GM21360 (cell line): ENCODE results near the gene NME3.

Experiments used
- ATAC-seq: cut with Tn5 transposase; IDR thresholded peaks from one replicate; pipeline ENCODE4 v1.9.1; 2021; ENCODE audit warnings: mild to moderate bottlenecking, moderate library complexity; ENCODE audit not compliant: unreplicated experiment

Gene NME3

GRCh38 chr16:1781758-1782407 lies 10.5 kb upstream of the NME3 start:
- no peak for ATAC-seq

GRCh38 chr16:1781254-1781653 lies 9.9 kb upstream of the NME3 start:
- ATAC-seq, result no peak

GRCh38 chr16:1780677-1781072 lies 9.3 kb upstream of the NME3 start:
- ATAC-seq, result no peak

- ATAC-seq, result no peak
Observed at GRCh38 chr16:1779741-1780676, 8.7 kb upstream of the NME3 start.

GRCh38 chr16:1779234-1779701 lies 7.9 kb upstream of the NME3 start:
- no peak for ATAC-seq

GRCh38 chr16:1778200-1779179 lies 7.1 kb upstream of the NME3 start:
- no peak for ATAC-seq

- no peak for ATAC-seq
Observed at GRCh38 chr16:1777375-1778199, 6.2 kb upstream of the NME3 start.

- ATAC-seq, result no peak
Observed at GRCh38 chr16:1776991-1777374, 5.6 kb upstream of the NME3 start.

GRCh38 chr16:1776672-1776955 lies 5.3 kb upstream of the NME3 start:
- ATAC-seq, result no peak

- no peak for ATAC-seq
Observed at GRCh38 chr16:1775846-1776671, 4.7 kb upstream of the NME3 start.

GRCh38 chr16:1775006-1775845 lies 3.9 kb upstream of the NME3 start:
- ATAC-seq, result no peak

GRCh38 chr16:1774448-1774780 lies 3.1 kb upstream of the NME3 start:
- ATAC-seq, result no peak

GRCh38 chr16:1773703-1774447 lies 2.5 kb upstream of the NME3 start:
- no peak for ATAC-seq

GRCh38 chr16:1772908-1773702 lies 1.8 kb upstream of the NME3 start, which contains the start of gene MRPS34:
MRPS34 (minus strand) TSS chr16:1773134; CDS start chr16:1773119, 15 bp downstream.
- ATAC-seq, result peak; percentile 33

- peak; percentile 7 for ATAC-seq
Observed at GRCh38 chr16:1772362-1772907, 1.1 kb upstream of the NME3 start, which contains the start of gene EME2. EME2 (plus strand) TSS chr16:1772810; CDS start chr16:1773228, 418 bp downstream.

- no peak for ATAC-seq
Observed at GRCh38 chr16:1771864-1772361, 570 bp upstream of the NME3 start.
